ENCODE results near the gene ETFDH. TPM values are rescaled to one million over a fixed set of nuclear protein-coding genes. Genes with fewer than 3 reads are reported as not detected.
"Not testable (repeated sequence)": the region's sequence is repeated elsewhere in the genome, so short reads cannot be mapped to it uniquely, and the experiment has no call there.

Gene ETFDH
- total and polyA plus RNA-seq, 2 experiments from 2014 or later, result 15.6 to 21.7 TPM

DNA sequence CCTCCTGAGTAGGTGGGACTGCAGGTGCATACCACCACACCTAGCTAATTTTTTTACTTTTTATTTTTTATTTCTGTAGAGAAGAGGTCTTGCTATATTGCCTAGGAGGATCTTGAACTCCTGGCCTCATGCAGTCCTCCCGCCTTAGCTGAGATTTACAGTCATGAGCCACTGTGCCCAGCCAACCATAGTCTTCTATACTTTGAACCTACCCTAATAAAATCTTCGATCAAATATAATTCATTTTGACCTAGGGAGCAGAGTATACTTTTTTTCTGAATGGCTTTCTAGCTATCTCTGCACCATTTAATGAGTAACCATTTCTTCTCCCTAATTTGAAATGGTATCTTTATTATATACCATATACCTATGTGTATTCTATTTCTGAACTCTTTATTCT, 6.7 kb downstream of the ETFDH start:
- H3K27ac ChIP-seq, result no peak overlapping the region
- DNase-seq (ENCODE audit: low read depth in 1 of 2, low spot score in 1 of 2), result no peak
- no peaks in the 10 kb centered on the region for H3K9me3 ChIP-seq (ENCODE audit: low read depth)
- no peaks in the 10 kb centered on the region for H3K27me3 ChIP-seq
- no peak overlapping the region for H3K4me3 ChIP-seq
- TF ChIP-seq, protein P1, sequence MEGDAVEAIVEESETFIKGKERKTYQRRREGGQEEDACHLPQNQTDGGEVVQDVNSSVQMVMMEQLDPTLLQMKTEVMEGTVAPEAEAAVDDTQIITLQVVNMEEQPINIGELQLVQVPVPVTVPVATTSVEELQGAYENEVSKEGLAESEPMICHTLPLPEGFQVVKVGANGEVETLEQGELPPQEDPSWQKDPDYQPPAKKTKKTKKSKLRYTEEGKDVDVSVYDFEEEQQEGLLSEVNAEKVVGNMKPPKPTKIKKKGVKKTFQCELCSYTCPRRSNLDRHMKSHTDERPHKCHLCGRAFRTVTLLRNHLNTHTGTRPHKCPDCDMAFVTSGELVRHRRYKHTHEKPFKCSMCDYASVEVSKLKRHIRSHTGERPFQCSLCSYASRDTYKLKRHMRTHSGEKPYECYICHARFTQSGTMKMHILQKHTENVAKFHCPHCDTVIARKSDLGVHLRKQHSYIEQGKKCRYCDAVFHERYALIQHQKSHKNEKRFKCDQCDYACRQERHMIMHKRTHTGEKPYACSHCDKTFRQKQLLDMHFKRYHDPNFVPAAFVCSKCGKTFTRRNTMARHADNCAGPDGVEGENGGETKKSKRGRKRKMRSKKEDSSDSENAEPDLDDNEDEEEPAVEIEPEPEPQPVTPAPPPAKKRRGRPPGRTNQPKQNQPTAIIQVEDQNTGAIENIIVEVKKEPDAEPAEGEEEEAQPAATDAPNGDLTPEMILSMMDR (IDR thresholded peaks at IDR 0.05; ENCODE audit: low read depth, low read length), result no peak
- H3K36me3 ChIP-seq, result no peaks in the 10 kb centered on the region
- H3K4me1 ChIP-seq (ENCODE audit: low read depth), result no peaks in the 10 kb centered on the region

DNA sequence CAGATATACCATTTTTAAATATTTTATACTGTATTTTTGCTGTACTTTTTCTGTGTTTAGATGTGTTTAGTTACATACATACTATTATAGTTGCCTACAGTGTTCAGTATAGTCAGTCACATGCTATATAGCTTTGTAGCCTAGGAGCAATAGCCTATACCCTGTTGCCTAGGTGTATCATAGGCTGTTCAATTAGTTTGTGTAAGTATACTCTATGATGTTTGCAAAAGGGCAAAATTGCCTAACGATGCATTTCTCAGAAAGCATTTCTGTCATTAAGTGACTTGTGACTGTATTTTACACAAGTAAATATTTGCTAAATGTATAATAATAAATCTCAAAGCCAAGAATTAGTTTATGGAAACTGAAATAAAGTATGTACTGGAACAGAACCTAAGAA, 9.5 kb downstream of the ETFDH start:
- DNase-seq (ENCODE audit: low read depth in 1 of 2, low spot score in 1 of 2), result no peak
- Histone ChIP-seq H3K27me3 (no peaks in the 10 kb centered on the region), H3K4me3 (no peak overlapping the region), H3K4me1 (ENCODE audit: low read depth) (no peaks in the 10 kb centered on the region), H3K27ac (no peak overlapping the region), H3K36me3 (no peaks in the 10 kb centered on the region), H3K9me3 (ENCODE audit: low read depth) (no peaks in the 10 kb centered on the region)
- TF ChIP-seq, protein P1 (IDR thresholded peaks at IDR 0.05; ENCODE audit: low read depth, low read length), result no peak

DNA sequence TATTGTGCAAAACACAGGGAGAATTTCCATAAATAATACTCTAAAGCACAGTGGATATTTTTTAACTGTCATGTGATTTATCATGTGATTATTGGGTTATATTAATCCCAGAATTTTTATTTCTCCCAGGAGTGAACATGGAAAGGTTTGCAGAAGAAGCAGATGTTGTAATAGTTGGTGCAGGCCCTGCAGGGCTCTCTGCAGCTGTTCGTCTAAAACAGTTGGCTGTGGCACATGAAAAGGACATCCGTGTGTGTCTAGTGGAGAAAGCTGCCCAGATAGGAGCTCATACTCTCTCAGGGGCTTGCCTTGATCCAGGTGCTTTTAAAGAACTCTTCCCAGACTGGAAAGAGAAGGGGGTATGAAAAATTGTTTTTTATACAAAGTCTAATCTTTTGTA, 10.0 kb downstream of the ETFDH start:
- H3K9me3 ChIP-seq (ENCODE audit: low read depth), result no peaks in the 10 kb centered on the region
- H3K27me3 ChIP-seq, result no peaks in the 10 kb centered on the region
- no peak overlapping the region for H3K4me3 ChIP-seq
- no peaks in the 10 kb centered on the region for H3K4me1 ChIP-seq (ENCODE audit: low read depth)
- H3K27ac ChIP-seq, result no peak overlapping the region
- TF ChIP-seq, protein P1 (IDR thresholded peaks at IDR 0.05; ENCODE audit: low read depth, low read length), result no peak
- no peaks in the 10 kb centered on the region for H3K36me3 ChIP-seq
- no peak for DNase-seq (ENCODE audit: low read depth in 1 of 2, low spot score in 1 of 2)

DNA sequence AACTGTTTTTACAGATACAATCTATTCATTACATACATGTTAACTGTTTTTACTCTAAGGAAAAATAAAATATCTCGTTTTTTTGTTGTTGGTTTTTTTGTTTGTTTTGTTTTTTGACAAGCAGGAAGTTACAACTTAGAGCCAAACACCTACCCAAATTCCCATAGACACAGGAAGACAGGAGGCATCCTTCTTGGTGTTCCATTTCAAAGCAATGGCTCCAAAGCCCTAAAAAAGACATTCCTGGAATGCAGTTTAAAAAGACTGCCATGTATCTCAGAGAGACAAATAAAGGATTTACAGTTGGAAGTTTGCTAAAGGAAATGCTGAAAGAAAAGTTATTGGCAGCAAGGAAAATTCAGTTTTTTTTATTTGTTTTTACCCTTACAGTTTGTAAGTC, 16.7 kb downstream of the ETFDH start:
- H3K36me3 ChIP-seq, result no peaks in the 10 kb centered on the region
- TF ChIP-seq, protein P1 (IDR thresholded peaks at IDR 0.05; ENCODE audit: low read depth, low read length), result no peak
- H3K4me1 ChIP-seq (ENCODE audit: low read depth), result peaks cover 3% of the 10 kb centered on the region
- no peak overlapping the region for H3K27ac ChIP-seq
- no peaks in the 10 kb centered on the region for H3K9me3 ChIP-seq (ENCODE audit: low read depth)
- no peak for DNase-seq (ENCODE audit: low read depth in 1 of 2, low spot score in 1 of 2)
- H3K4me3 ChIP-seq, result no peak overlapping the region
- H3K27me3 ChIP-seq, result no peaks in the 10 kb centered on the region

DNA sequence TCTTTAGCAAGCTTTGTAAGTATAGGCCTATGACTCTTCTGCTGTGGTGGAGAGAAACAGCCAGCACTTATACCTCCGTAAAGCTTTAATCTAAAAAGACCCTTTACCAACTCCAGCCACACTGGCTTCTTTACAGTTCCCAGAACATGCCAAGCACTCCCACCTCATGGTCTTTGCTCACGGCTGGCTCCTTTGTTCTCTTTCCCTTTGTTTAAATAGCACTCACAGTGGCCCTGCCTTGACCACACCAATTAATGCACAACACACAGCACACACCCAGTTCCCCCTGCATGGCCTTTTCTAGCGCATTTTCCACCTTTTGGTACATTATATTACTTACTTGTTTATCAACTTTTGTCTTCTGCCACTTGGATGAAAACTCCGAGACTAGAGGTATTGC, 32.2 kb downstream of the ETFDH start:
- no peak for DNase-seq (ENCODE audit: low read depth in 1 of 2, low spot score in 1 of 2)
- H3K4me1 ChIP-seq (ENCODE audit: low read depth), result no peaks in the 10 kb centered on the region
- H3K27me3 ChIP-seq, result no peaks in the 10 kb centered on the region
- H3K36me3 ChIP-seq, result peaks cover 5% of the 10 kb centered on the region
- no peak overlapping the region for H3K4me3 ChIP-seq
- TF ChIP-seq, protein P1 (IDR thresholded peaks at IDR 0.05; ENCODE audit: low read depth, low read length), result no peak
- H3K27ac ChIP-seq, result no peak overlapping the region
- H3K9me3 ChIP-seq (ENCODE audit: low read depth), result no peaks in the 10 kb centered on the region

DNA sequence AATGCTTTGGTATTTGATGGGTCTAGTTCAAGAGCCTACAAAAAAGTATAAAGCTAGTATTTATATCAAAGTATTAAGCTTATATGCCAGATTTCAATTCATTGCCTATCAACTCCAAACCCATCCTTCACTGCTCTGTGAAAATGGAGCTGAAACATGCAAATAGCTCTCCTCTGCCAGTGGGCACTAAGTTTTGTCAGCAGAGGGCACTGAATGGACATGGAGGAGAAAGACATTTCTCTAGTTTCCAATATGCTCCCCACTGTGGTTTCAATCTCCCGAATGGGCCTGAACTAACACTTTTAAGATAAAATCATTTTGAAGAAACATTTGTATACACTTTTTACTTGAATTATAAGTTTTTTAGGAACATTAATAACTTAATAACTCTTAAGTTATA, 38.7 kb downstream of the ETFDH start:
- Histone ChIP-seq H3K9me3 (ENCODE audit: low read depth) (no peaks in the 10 kb centered on the region), H3K36me3 (peaks cover 64% of the 10 kb centered on the region), H3K27me3 (no peaks in the 10 kb centered on the region), H3K4me3 (no peak overlapping the region), H3K27ac (no peak overlapping the region), H3K4me1 (ENCODE audit: low read depth) (no peaks in the 10 kb centered on the region)
- TF ChIP-seq, protein P1 (IDR thresholded peaks at IDR 0.05; ENCODE audit: low read depth, low read length), result peak; percentile 22
- DNase-seq (ENCODE audit: low read depth in 1 of 2, low spot score in 1 of 2), result peak in 1 of 2 donors; percentile 29

DNA sequence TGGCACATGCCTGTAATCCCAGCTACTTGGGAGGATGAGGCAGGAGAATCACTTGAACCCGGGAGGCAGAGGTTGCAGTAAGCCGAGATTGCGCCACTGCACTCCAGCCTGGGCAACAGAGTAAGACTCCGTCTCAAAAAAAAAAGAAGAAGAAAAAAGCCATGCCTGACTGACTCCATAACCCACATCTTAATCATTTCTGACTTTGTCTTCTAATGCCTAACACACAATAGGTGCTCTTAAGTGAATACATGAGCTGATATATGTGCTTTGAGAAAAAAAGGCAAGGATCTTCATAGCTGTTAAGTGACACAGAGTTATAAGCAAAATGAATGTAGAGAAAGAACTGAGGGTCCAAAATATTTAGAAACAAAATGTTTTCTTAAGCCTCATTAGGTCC, 40.5 kb downstream of the ETFDH start:
- H3K27me3 ChIP-seq; H3K27ac ChIP-seq; DNase-seq (ENCODE audit: low read depth in 1 of 2, low spot score in 1 of 2); H3K4me3 ChIP-seq; H3K4me1 ChIP-seq (ENCODE audit: low read depth); H3K9me3 ChIP-seq (ENCODE audit: low read depth): not testable (repeated sequence)
- H3K36me3 ChIP-seq, result peaks cover 70% of the 10 kb centered on the region
